ENCODE data around the gene CFAP46.

CFAP46 gene

DNA sequence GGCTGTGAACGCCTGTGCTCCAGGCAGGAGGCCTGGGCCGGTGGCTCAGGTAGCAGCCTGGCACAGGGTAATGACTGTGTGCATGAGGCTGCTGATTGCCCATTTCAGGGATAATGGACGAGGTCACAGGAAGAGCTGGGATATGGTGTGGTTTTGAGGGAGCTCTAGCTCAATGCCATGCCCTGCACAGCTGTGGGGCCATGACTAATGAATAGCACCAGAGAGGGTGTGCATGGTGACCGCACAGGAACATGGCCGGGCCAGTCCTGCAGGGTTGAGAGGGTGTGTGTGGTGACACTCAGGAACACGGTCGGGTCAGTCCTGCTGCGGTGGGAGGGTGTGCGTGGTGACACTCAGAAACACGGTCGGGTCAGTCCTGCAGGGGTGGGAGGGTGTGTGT is 178.3 kb downstream of the CFAP46 start:
- DNase-seq = no peak

DNA sequence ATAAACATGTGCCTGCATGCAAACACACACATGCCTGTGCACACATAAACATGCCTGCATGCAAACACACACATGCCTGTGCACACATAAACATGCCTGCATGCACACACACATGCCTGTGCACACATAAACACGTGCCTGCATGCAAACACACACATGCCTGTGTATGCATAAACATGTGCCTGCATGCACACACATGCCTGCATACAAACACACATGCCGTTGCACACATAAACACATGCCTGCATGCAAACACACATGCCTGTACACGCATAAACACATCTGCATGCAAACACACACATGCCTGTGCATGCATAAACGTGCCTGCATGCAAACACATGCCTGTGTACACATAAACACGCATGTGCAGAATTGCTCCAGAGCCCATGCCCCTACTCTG is 178.8 kb downstream of the CFAP46 start:
- DNase-seq = no peak

DNA sequence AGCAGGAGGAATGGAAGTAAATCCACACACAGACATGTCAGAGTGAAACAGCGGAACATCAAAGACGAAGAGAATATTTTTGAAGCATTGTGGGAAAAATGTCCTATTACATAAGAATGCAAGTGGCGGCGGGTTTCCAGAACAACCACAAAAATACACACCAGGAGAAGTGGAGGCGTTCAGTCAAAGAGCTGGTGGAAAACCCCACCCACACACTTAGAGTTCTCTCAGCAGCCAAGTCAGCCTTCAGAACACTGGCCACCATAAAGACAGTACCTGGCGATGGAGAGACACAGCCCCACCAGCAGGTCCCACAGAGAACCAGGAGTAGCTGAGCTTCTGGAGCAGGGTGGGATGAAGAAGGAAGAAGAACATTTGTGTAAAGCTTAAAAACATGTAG is 180.1 kb downstream of the CFAP46 start:
- DNase-seq = no peak

DNA sequence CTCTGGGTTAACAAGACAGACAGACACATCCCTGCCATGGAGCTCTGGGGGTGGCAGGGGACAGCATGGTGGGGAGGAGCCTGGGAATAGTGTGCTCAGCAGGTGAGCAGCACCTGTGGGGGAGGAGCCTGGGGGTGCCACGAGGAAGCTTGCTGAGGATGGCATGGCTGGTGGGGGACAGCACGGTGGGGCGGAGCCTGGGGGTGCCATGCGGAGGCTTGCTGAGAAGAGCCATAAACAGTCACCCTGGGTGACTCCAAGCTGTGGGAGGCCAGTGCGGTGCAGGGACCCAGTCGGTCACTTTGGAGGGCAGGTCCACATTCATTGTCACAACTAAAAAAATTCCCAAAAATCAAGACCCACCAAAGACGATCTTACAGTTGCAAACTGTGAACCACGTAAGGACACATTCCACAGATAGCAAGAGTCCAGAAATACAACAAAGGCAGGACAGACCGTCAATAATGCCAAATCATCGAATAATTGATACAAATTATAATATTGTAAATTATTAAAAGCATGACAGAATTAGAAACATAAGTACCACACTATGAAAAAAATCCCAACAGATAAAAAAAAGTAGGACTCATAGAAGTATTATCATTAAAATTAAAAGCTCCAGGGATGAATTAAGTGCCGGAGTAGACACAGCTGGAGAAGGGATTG is 180.8 kb downstream of the CFAP46 start:
- no peak for DNase-seq

DNA sequence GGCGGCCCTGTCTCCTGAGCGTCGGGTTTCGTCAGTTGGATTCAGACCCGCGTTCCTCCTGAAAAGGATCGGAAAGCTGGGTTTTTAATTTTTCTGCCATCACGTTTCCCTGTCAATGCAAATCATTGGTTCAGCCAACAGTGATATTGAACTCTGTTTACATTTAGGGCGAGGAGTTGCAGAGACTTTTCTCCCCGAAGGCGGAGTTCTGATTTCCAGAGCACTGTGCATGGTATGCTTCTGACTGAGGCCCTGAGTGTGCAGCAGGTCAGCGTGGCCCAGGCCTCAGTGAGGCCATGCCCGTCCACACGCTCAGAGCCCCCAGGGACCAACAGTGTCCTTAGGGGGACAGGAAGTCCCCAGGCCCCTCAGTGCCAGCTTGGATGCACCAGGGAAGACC is 183.5 kb downstream of the CFAP46 start:
- no peak for DNase-seq

All from HCEC 1CT (cell line).